HepG2 (cell line): ENCODE results near the gene NGEF. TPM values are rescaled to one million over a fixed set of nuclear protein-coding genes. Genes with fewer than 3 reads are reported as not detected.

Experiments
- ARID2 ChIP-seq: sonication (generic); formaldehyde crosslinking; IDR thresholded peaks from 2 replicates; pipeline ENCODE4 v1.8.1; 2022; ENCODE audit warnings: mild to moderate bottlenecking, missing genetic modification reagents, borderline replicate concordance
- CBX2 ChIP-seq, 2 experiments: fragments of 200-600 bp in 1 of 2; sonication (generic); formaldehyde crosslinking in 1 of 2; IDR thresholded peaks; 2 replicates each; pipeline versions ENCODE4 v1.7.0 to v1.8.1; 2018 to 2022; ENCODE audit warnings: low read depth in 2 of 2, low read length in 1 of 2, mild to moderate bottlenecking in 1 of 2, missing genetic modification reagents in 1 of 2
- CBX5 ChIP-seq: sonication (generic); formaldehyde crosslinking; IDR thresholded peaks from 2 replicates; pipeline ENCODE4 v1.4.0; 2020; ENCODE audit warnings: missing genetic modification reagents, borderline replicate concordance
- CHD2 ChIP-seq: IDR thresholded peaks from 2 replicates; pipeline ENCODE4 v1.6.1; 2011; ENCODE audit warnings: low read depth, low read length, improper control_type of control experiment
- HMG20B ChIP-seq: conservative IDR thresholded peaks from 2 replicates; pipeline ENCODE4 v1.6.1; 2016; ENCODE audit warnings: missing genetic modification reagents, missing compliant biosample characterization
- MTF1 ChIP-seq: sonication (generic); formaldehyde crosslinking; IDR thresholded peaks from 2 replicates; pipeline ENCODE4 v1.5.0; 2020; ENCODE audit warnings: missing genetic modification reagents
- PAX8 ChIP-seq: sonication (generic); formaldehyde crosslinking; IDR thresholded peaks from 2 replicates; pipeline ENCODE4 v1.8.0; 2022; ENCODE audit warnings: mild to moderate bottlenecking, missing genetic modification reagents, borderline replicate concordance
- PHF21A ChIP-seq: sonication (generic); formaldehyde crosslinking; IDR thresholded peaks from 2 replicates; pipeline ENCODE4 v1.5.0; 2020; ENCODE audit warnings: mild to moderate bottlenecking, missing genetic modification reagents
- SIN3A ChIP-seq: IDR thresholded peaks from 2 replicates; pipeline ENCODE4 v1.6.1; 2011; ENCODE audit warnings: low read depth, mild to moderate bottlenecking, control low read depth, low read length, borderline replicate concordance
- SMARCE1 ChIP-seq: fragments of 450-650 bp; IDR thresholded peaks from 2 replicates; pipeline ENCODE4 v1.6.1; 2017; ENCODE audit warnings: borderline replicate concordance
- SRY ChIP-seq: sonication (generic); formaldehyde crosslinking; IDR thresholded peaks from 2 replicates; pipeline ENCODE4 v1.8.0; 2022; ENCODE audit warnings: mild to moderate bottlenecking, missing genetic modification reagents
- ZNF282 ChIP-seq: fragments of 450-650 bp; IDR thresholded peaks from 2 replicates; pipeline ENCODE4 v1.6.1; 2018; ENCODE audit not compliant: partially characterized antibody
- ZNF589 ChIP-seq: sonication (generic); formaldehyde crosslinking; conservative IDR thresholded peaks from 2 replicates; pipeline ENCODE4 v1.8.0; 2022; ENCODE audit warnings: mild to moderate bottlenecking, moderate library complexity, missing genetic modification reagents
- ZNF816 ChIP-seq: sonication (generic); formaldehyde crosslinking; IDR thresholded peaks from 2 replicates; pipeline ENCODE4 v1.8.0; 2022; ENCODE audit warnings: missing genetic modification reagents, mild to moderate bottlenecking, borderline replicate concordance
- ZNF879 ChIP-seq: sonication (generic); formaldehyde crosslinking; IDR thresholded peaks from 2 replicates; pipeline ENCODE4 v1.8.1; 2023; ENCODE audit warnings: missing genetic modification reagents
- polyA plus RNA-seq, 8 experiments: library from polyadenylated mRNA; depleted of rRNA in 3 of 8; stranded (reverse) in 7 of 8; unstranded in 1 of 8; fragments of >200 nt; fragmentation: Illumina TruSeq in 4 of 8; extraction: Trizol in 4 of 8; gene quantifications; 2 replicates each; pipeline versions ENCODE4 v1.2.1 to v1.2.3, GENCODE V29; 2011 to 2016; ENCODE audit warnings: low read depth in 4 of 8, missing spikeins in 1 of 8, mixed read lengths in 1 of 8; ENCODE audit not compliant: insufficient read depth in 1 of 8
- total RNA-seq, 5 experiments: library from RNA; depleted of rRNA; stranded (reverse); fragments of >200 nt; fragmentation: Illumina TruSeq; extraction: Trizol; gene quantifications; 2 replicates each; pipeline ENCODE4 v1.2.3, GENCODE V29; 2016; ENCODE audit warnings: low read depth in 1 of 5
- TF ChIP-seq, protein P1 (sequence below): sonication (generic); formaldehyde crosslinking; IDR thresholded peaks from 2 replicates; pipeline ENCODE4 v1.4.0; 2020; ENCODE audit warnings: missing genetic modification reagents
- TF ChIP-seq, protein P2 (sequence below), 2 experiments: fragments of 450-650 bp in 1 of 2; sonication (generic) in 1 of 2; formaldehyde crosslinking; IDR thresholded peaks; 2 replicates each; pipeline versions ENCODE4 v1.5.0 to v1.8.0; 2020 to 2022; ENCODE audit warnings: mild to moderate bottlenecking in 1 of 2, missing genetic modification reagents in 1 of 2
- TF ChIP-seq, protein P3 (sequence below): sonication (generic); formaldehyde crosslinking; IDR thresholded peaks from 2 replicates; pipeline ENCODE4 v1.8.0; 2022; ENCODE audit warnings: mild to moderate bottlenecking, missing genetic modification reagents, moderate library complexity
- TF ChIP-seq, protein P4 (sequence below): sonication (generic); formaldehyde crosslinking; IDR thresholded peaks from 2 replicates; pipeline ENCODE4 v1.9.0; 2022; ENCODE audit warnings: low read depth, missing genetic modification reagents

Gene NGEF
- total and polyA plus RNA-seq, 2 of the 13 experiments (the other 11 are each of a cell fraction or from before 2014, with no cell fraction given), result 14.4 to 36.9 TPM

DNA sequence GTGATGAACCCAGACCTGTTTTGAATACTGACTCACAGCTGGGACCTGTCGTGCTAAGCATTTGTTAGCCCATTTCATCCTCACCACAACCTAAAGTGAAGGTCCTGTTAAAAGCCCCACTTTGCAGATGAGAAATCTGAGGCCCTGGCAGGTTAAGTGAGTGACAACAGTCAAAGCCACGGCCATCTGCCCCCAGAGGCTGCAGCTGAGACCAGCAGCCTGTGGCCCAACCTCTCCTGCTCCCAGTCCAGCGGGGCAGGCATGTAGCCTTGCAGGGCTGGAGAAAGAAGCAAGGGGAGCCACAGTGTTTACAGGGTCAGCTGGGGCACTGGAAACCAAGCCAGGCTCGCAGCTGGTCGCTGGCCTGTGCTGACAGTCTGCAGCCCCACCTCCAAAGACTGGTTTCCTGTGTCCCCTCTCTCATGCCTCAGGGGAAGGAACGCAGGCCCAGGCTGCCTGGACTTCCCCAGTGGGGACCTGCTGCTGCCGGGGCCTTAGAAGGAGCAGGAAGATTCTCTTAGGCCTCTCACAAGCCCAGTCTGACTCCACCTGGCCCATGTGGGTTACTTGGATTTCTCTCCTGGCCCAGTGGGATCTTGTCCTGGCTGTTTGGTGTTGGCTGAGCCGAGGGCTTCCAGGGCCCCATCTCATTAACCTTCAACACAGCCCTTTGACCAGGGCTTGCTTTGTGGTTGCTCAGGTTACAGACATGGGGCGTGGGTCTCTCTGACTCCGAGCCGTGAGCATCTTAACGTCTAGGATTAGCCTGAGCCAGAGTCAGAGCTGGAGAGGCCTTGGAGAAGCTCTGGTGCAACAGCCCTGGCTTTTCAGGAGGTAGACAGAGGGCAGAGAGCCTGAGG lies 48.8 kb upstream of the NGEF start (continued):
- TF ChIP-seq, protein P1, sequence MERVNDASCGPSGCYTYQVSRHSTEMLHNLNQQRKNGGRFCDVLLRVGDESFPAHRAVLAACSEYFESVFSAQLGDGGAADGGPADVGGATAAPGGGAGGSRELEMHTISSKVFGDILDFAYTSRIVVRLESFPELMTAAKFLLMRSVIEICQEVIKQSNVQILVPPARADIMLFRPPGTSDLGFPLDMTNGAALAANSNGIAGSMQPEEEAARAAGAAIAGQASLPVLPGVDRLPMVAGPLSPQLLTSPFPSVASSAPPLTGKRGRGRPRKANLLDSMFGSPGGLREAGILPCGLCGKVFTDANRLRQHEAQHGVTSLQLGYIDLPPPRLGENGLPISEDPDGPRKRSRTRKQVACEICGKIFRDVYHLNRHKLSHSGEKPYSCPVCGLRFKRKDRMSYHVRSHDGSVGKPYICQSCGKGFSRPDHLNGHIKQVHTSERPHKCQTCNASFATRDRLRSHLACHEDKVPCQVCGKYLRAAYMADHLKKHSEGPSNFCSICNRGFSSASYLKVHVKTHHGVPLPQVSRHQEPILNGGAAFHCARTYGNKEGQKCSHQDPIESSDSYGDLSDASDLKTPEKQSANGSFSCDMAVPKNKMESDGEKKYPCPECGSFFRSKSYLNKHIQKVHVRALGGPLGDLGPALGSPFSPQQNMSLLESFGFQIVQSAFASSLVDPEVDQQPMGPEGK (CRISPR knock-in tag), result peak; percentile 83
- TF ChIP-seq HMG20B, result no peak
- TF ChIP-seq ZNF879 (CRISPR knock-in tag), result no peak
- TF ChIP-seq CBX2 (IDR thresholded peaks at IDR 0.05; ENCODE audit: low read depth, low read length), result no peak
- no peak for TF ChIP-seq CBX2 (CRISPR knock-in tag; IDR thresholded peaks at IDR 0.05; ENCODE audit: low read depth)
- TF ChIP-seq SRY (CRISPR knock-in tag), result peak; percentile 63; the same call in 1 of the 2 replicates
- TF ChIP-seq SMARCE1, result no peak
- TF ChIP-seq, protein P2, sequence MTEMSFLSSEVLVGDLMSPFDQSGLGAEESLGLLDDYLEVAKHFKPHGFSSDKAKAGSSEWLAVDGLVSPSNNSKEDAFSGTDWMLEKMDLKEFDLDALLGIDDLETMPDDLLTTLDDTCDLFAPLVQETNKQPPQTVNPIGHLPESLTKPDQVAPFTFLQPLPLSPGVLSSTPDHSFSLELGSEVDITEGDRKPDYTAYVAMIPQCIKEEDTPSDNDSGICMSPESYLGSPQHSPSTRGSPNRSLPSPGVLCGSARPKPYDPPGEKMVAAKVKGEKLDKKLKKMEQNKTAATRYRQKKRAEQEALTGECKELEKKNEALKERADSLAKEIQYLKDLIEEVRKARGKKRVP (CRISPR knock-in tag; IDR thresholded peaks at IDR 0.05), result no peak
- TF ChIP-seq ZNF816 (CRISPR knock-in tag), result no peak
- TF ChIP-seq ARID2 (CRISPR knock-in tag), result 0 out of 2 replicates have a peak, but pooled peaks have one; percentile 53
- no peak for TF ChIP-seq ZNF282
- TF ChIP-seq, protein P3, sequence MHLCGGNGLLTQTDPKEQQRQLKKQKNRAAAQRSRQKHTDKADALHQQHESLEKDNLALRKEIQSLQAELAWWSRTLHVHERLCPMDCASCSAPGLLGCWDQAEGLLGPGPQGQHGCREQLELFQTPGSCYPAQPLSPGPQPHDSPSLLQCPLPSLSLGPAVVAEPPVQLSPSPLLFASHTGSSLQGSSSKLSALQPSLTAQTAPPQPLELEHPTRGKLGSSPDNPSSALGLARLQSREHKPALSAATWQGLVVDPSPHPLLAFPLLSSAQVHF (CRISPR knock-in tag), result no peak
- TF ChIP-seq SIN3A, result peak; percentile 88
- TF ChIP-seq PAX8 (CRISPR knock-in tag), result 0 out of 2 replicates have a peak, but pooled peaks have one; percentile 76
- TF ChIP-seq, protein P4, sequence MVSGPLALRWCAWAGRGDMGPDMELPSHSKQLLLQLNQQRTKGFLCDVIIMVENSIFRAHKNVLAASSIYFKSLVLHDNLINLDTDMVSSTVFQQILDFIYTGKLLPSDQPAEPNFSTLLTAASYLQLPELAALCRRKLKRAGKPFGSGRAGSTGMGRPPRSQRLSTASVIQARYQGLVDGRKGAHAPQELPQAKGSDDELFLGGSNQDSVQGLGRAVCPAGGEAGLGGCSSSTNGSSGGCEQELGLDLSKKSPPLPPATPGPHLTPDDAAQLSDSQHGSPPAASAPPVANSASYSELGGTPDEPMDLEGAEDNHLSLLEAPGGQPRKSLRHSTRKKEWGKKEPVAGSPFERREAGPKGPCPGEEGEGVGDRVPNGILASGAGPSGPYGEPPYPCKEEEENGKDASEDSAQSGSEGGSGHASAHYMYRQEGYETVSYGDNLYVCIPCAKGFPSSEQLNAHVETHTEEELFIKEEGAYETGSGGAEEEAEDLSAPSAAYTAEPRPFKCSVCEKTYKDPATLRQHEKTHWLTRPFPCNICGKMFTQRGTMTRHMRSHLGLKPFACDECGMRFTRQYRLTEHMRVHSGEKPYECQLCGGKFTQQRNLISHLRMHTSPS (CRISPR knock-in tag), result peak; percentile 72
- no peak for TF ChIP-seq MTF1 (CRISPR knock-in tag)
- no peak for TF ChIP-seq CHD2
- no peak for TF ChIP-seq ZNF589 (CRISPR knock-in tag)
- peak; percentile 93 for TF ChIP-seq PHF21A (CRISPR knock-in tag)
- peak; percentile 80; the same call in 1 of the 2 replicates for TF ChIP-seq CBX5 (CRISPR knock-in tag)
